IMR-90 (cell line): ENCODE data around the gene FOXK1.

Experiments used
- BHLHE40 ChIP-seq: fragments of 150-350 bp; IDR thresholded peaks from 2 replicates; pipeline ENCODE4 v1.6.1; 2016; ENCODE audit warnings: mild to moderate bottlenecking, low read depth, low read length
- CTCF ChIP-seq: conservative IDR thresholded peaks from 2 replicates; pipeline ENCODE4 v1.5.1; 2012; ENCODE audit warnings: mild to moderate bottlenecking, low read depth, low read length, improper control_type of control experiment
- FOS ChIP-seq: fragments of 150-350 bp; IDR thresholded peaks from 2 replicates; pipeline ENCODE4 v1.6.1; 2016; ENCODE audit warnings: low read depth, low read length
- MAZ ChIP-seq: IDR thresholded peaks from 2 replicates; pipeline ENCODE4 v1.6.1; 2012; ENCODE audit warnings: low read depth, mild to moderate bottlenecking, low read length, improper control_type of control experiment, moderate library complexity, borderline replicate concordance
- POLR2A ChIP-seq: IDR thresholded peaks from 2 replicates; pipeline ENCODE4 v1.6.1; 2012; ENCODE audit warnings: mild to moderate bottlenecking, low read depth, low read length
- RAD21 ChIP-seq: IDR thresholded peaks from 2 replicates; pipeline ENCODE4 v1.6.1; 2012; ENCODE audit warnings: low read length, improper control_type of control experiment
- SMC3 ChIP-seq: fragments of 150-350 bp; IDR thresholded peaks from 2 replicates; pipeline ENCODE4 v1.6.1; 2016; ENCODE audit warnings: low read depth, mild to moderate bottlenecking, antibody characterized with exemption, low read length, moderate library complexity

GRCh38 chr7:4725014-4725849, 43.1 kb downstream of the FOXK1 start:
- TF ChIP-seq POLR2A (peak; percentile 77; the same call in 1 of the 2 replicates), CTCF (no peak), SMC3 (peak; percentile 3), BHLHE40 (no peak; the same call in 1 of the 2 replicates), RAD21 (peak; percentile 7; the same call in 1 of the 2 replicates), FOS (0 out of 2 replicates have a peak, but pooled peaks have one; percentile 12), MAZ (peak; percentile 32; the same call in 1 of the 2 replicates)
